Fibroblast of pulmonary artery (primary cell): ENCODE data around the gene YIF1A.

ENCODE experiments used
- DNase-seq: peaks from one replicate; pipeline ENCODE4 v3.0.0-alpha.2; 2010; ENCODE audit warnings: low read depth
- H3K4me3 ChIP-seq: replicated peaks from 2 replicates; pipeline ENCODE4 v1.5.1; 2011; ENCODE audit warnings: low read depth, mild to moderate bottlenecking, control low read depth, low read length, moderate library complexity
- CTCF ChIP-seq: IDR thresholded peaks from 2 replicates; pipeline ENCODE4 v1.5.1; 2011; ENCODE audit warnings: mild to moderate bottlenecking, control low read depth, low read length, inconsistent platforms; ENCODE audit errors: missing control alignments

The YIF1A gene

GRCh38 chr11:66333896-66334604 lies 45.1 kb upstream of the YIF1A start:
- no peak overlapping the region for H3K4me3 ChIP-seq
- no peak for TF ChIP-seq CTCF
- DNase-seq, result no peak

- no peak overlapping the region for H3K4me3 ChIP-seq
- DNase-seq, result no peak
- no peak for TF ChIP-seq CTCF
These were observed 44.4 kb upstream of the YIF1A start for GRCh38 chr11:66333220-66333877.

GRCh38 chr11:66332371-66333219 lies 43.7 kb upstream of the YIF1A start:
- no peak for TF ChIP-seq CTCF
- DNase-seq, result no peak
- no peak overlapping the region for H3K4me3 ChIP-seq

GRCh38 chr11:66331542-66332370 lies 42.8 kb upstream of the YIF1A start:
- no peak for TF ChIP-seq CTCF
- H3K4me3 ChIP-seq, result no peak overlapping the region
- DNase-seq, result no peak

- DNase-seq, result no peak
- no peak for TF ChIP-seq CTCF
- H3K4me3 ChIP-seq, result no peak overlapping the region
These were observed 42.0 kb upstream of the YIF1A start for GRCh38 chr11:66330931-66331330.

GRCh38 chr11:66329165-66329673 lies 40.3 kb upstream of the YIF1A start:
- no peak for TF ChIP-seq CTCF
- no peak overlapping the region for H3K4me3 ChIP-seq
- DNase-seq, result no peak
